GM19463 (cell line): ENCODE measurements around the gene ACACB.

Source experiments
- ATAC-seq: cut with Tn5 transposase; IDR thresholded peaks from one replicate; pipeline ENCODE4 v1.9.1; 2021; ENCODE audit warnings: mild to moderate bottlenecking, moderate library complexity; ENCODE audit not compliant: unreplicated experiment

ACACB gene

DNA sequence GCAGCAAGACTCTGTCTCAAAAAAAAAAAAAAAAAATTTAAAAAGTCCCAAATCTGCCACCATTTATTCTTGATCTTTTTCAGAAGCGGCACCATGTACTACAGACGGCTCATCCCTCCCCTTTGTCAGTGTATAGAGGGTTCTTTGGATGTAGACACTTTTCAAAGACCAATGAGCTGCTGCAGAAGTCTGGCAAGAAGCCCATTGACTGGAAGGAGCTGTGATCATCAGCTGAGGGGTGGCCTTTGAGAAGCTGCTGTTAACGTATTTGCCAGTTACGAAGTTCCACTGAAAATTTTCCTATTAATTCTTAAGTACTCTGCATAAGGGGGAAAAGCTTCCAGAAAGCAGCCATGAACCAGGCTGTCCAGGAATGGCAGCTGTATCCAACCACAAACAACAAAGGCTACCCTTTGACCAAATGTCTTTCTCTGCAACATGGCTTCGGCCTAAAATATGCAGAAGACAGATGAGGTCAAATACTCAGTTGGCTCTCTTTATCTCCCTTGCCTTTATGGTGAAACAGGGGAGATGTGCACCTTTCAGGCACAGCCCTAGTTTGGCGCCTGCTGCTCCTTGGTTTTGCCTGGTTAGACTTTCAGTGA is 6.5 kb upstream of the ACACB start:
- ATAC-seq: no peak

DNA sequence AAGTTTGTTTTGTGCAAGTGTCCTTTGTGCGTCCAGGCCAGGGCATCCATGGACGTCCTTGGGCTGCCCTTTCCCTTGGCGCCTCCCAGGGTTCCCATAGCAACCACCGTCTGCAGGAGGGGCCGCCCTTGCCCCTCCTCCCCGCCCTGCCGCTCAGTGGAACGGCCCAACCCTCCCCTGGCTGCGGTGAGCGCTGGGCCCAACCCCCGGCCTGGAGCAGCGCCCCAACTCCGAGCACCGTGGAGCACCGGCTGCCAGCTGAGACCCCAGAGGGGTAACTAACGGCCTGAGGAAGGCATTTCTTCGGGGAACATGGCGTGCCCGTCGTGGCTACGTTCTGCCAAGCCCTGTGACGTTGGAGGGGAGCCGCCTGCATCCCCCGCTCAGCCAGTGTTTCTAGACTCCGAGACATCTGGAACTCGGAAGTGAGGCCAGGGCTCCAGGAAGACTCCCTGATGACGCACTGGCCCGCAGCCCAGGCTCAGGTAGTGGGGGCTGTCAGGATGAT is 5.3 kb upstream of the ACACB start:
- peak; percentile 75 for ATAC-seq

- no peak for ATAC-seq
Measured at GRCh38 chr12:109112720-109113465, 3.5 kb upstream of the ACACB start.

- no peak for ATAC-seq
Measured at GRCh38 chr12:109113661-109114321, 2.6 kb upstream of the ACACB start.

DNA sequence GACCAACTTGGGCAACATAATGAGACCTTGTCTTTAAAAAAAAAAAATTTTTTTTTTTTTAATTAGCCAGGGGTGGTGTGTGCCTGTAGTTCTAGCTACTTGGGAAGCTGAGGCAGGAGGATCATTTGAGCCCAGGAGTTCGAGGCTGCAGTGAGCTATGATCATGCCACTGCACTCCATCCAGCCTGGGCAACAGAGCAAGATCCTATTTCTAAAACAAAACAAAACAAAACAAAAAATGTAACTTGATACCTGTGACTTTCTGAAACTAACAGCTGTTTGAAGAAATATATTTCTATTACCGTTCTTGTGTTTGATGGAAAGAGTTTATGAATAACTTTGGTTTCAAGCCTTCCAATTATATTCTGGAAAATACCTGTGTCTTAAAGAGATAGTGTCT is 1.7 kb upstream of the ACACB start:
- ATAC-seq: no peak

DNA sequence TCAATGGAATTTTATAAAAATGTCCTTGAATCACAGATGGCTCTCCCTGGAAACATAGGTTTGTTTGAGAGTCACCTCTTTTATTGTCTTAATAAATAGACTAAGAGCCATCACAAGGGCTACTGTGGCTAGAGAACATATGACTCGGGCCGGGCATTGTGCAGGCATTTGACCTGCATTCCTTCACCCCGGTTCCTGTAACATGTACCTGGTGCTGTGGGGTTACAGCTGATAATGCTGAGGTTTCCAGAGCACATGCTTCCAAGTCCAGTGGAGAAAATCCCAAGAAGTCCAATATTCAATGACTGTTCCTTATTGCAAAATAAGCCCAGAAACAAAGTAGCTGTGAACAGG is 1.0 kb upstream of the ACACB start:
- no peak for ATAC-seq

DNA sequence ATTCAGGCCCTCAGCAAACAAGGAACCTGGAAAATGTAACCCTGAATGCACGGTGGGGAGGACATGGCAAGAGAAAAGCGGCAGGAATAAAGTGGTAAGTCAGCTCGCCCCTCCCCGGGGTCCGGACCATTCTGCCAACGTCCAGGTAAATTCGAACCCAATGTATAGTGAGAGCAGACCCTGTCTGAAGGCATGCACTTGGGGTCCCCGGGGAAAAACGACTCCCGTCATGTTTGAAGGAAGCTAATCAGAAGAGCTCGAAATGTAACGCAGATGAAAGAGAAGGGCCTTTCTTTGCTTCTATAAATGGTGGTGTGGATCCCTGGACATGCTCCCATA is 193 bp downstream of the ACACB start:
- ATAC-seq: no peak

DNA sequence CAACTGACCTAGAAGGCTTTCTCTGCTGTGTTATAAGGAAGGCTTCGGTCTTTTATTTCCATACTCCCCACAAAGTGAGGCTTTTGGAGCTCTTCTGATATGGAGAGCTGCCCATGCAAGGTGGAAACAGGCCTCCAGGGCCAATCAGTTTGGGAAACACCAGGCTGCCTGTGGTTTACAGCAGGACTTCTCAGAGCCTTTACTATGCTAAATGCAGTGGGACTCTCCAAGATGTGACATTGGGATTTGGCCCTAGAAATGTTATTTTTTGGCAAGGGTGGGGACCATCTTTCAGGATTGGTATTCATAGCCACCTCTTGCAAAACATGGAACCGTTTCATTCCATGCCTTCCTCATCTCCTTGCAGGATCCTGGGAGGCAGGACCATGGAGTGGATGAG is 3.7 kb downstream of the ACACB start:
- no peak for ATAC-seq

DNA sequence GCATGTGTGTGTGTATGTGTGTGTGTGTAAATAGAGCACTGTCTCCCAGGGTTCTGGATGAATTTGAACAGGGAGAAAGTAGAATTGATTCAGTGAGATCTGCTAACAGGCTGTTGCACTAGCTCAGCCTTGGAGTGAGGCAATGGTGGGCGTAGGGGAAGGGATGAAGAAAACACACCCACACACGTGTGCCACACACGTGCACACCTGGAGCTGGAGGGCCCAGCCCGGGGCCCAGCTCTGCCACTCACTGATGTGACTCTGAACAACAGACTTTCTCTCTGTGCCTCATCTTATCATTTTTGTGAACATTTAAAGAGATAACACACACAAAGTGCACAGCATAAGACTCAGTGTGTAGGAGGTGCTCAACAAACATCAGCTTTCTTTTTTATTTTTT is 4.2 kb downstream of the ACACB start:
- no peak for ATAC-seq

GRCh38 chr12:109121346-109121880 is 5.0 kb downstream of the ACACB start:
- no peak for ATAC-seq

DNA sequence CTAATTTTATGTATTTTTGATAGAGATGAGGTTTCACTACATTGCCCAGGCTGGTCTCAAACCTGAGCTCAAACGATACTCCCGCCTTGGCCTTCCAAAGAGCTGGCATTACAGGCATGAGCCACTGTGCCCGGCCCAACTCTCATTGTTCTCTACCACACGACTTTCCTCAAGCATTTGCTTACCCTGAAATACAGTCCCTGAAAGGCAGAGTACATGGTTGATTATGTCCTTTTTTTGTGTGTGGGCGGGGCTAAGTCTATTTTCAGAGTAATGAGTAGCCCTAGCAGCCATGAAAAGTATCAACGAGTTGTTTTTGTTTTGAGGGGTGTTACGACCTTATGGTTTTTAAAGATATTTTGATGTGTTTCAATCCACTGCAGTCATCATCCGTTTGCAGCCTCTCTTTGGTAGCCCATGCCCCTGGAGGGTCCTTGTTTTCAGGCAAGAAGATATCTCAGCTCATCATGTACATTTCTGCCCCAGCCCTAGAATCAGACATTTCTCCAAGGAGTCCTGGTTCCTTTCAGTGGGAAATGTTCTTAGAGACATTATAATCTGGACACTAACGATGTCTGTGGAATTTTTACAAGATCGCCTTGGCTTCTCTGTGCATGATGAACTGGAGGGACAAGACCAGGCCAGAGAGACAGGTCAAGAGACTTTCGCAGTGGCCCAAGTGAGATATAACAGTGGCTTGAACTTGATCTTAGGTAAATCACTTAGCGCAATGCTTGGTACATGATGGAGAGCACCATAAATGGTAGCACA is 8.7 kb downstream of the ACACB start:
- ATAC-seq: no peak

DNA sequence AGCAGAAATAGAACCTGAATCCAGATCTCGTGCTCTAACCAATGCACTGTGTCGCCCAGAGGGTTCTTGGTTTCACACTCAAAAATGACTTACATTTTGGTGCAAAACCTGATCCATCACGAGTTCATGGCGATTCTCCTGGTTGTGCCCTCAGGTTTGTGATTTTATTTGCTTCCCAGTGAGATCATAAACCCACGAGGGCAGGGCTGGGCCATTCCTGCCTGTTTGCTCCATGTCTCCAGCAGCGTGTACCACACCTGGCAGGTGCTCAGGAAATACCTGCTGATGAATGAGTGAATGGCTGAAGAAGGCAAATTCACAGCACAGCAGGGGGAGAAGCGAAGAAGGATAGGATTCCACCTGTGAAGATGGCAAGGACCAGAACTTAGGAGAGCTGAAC is 9.4 kb downstream of the ACACB start:
- ATAC-seq: no peak

- no peak for ATAC-seq
Measured at GRCh38 chr12:109126784-109127183, 10.4 kb downstream of the ACACB start.

- no peak for ATAC-seq
Measured at GRCh38 chr12:109127533-109128242, 11.3 kb downstream of the ACACB start.

- ATAC-seq: no peak
Measured at GRCh38 chr12:109130297-109131153, 14.1 kb downstream of the ACACB start.

- ATAC-seq: no peak
Measured at GRCh38 chr12:109131154-109132050, 15.0 kb downstream of the ACACB start.

GRCh38 chr12:109134186-109134917 is 18.0 kb downstream of the ACACB start:
- no peak for ATAC-seq

- ATAC-seq: no peak
Measured at GRCh38 chr12:109137055-109137454, 20.7 kb downstream of the ACACB start.
